GM19438 (cell line): ENCODE data around the gene ANGPTL2.
"Not testable (repeated sequence)": the region's sequence is repeated elsewhere in the genome, so short reads cannot be mapped to it uniquely, and the experiment has no call there.

Experiments
- ATAC-seq: cut with Tn5 transposase; IDR thresholded peaks from one replicate; pipeline ENCODE4 v1.9.1; 2021; ENCODE audit warnings: low read depth; ENCODE audit not compliant: unreplicated experiment

Gene ANGPTL2, protein sequence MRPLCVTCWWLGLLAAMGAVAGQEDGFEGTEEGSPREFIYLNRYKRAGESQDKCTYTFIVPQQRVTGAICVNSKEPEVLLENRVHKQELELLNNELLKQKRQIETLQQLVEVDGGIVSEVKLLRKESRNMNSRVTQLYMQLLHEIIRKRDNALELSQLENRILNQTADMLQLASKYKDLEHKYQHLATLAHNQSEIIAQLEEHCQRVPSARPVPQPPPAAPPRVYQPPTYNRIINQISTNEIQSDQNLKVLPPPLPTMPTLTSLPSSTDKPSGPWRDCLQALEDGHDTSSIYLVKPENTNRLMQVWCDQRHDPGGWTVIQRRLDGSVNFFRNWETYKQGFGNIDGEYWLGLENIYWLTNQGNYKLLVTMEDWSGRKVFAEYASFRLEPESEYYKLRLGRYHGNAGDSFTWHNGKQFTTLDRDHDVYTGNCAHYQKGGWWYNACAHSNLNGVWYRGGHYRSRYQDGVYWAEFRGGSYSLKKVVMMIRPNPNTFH

DNA sequence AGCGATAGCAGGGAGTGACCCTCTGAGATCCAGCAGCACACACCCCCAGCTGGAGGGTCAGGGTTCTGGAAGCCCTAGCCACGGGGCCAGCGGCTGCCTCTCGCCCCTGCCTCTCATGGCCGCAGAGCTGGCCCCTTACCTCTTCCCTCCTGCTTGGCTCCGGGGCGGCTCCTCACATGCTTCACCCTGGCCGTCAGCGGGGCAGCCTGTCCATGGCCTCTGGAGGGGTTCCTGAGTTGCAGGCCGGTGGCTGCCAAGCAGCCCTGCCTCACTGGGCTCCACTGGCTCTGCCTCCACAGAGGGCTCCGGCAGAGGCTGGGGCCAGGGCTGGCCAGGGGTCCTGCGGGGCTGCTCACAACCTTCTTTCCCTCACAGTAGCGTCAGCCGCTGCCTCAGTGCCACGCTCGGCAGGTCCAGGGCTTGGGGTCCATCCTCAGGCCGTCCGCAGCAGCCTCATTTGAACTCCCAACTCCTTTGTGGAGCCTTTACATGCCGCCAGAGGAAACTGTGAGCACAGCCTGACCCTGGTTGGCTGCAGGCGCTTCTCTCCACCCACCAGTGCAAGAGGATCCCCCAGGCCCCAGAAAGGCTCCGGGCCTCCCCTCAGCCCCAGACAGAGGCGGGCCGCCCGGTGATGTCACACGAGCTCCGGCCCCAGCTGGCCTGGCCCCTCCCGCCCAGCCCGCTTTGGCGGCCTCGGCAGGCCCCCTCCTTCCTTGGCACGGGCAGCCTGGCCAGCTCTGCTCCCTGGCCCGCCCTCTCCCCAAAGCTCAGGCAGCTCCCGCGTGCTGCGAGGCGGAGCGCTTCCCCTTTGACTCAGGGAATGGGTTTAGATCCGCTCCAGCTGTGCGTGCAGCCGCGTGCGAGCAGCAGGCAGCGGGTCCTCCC lies at the start of gene ANGPTL2:
TSS of gene ANGPTL2 (minus strand) at position 460 of the 888 bp plus-strand sequence. CDS start 13,904 bp downstream, outside the sequence.
- no peak for ATAC-seq

DNA sequence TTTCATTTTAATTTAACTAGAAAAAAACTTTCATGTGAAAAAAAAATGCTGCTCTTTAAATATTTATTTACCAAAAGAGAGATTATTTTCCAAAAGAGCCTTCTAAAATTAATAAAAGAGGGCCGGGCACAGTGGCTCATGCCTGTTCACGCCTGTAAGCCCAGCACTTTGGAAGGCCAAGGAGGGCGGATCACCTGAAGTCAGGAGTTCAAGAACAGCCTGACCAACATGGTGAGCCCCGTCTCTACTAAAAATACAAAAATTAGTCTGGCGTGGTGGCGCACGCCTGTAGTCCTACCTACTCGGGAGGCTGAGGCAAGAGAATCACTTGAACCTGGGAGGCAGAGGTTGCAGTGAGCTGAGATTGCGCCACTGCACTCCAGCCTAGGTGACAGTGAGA lies 48.9 kb upstream of the ANGPTL2 start:
- ATAC-seq = not testable (repeated sequence)

DNA sequence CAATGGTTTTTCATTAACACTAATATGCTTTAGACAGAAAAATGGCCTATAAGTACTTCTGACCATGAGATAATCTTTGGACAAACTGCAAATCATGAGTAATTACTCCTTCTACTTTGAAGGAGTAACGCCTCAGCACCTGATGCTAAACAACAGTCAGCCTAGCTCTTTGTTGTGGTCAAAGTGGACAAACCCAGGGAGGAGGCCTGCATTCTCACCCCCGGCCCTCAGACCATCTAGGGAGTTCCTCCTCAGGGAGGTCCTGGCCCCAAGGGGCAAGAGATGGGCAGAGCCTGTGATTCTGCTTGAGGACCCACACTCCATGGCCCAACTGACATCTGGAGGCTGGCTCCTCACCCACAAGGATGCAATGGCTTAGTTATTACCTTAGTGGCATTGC lies 48.2 kb upstream of the ANGPTL2 start:
- no peak for ATAC-seq

DNA sequence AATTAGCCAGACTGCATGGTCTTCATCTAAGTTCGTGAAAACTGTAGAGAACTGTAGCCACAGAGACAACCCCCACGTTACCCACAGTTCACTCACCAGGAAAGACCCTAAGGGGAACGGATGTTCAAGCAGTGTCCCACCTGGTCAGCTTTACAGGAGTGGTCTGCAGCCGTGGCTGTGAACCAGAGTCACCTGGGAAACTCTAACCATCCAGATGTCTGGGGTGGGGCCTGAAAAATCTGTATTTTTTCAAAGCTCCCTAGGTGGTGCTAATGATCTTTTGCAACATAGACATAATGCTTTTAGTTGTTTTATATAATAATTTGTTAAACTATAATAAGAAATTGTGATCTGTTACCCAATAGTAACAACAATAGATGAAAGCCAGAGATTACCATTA lies 47.7 kb upstream of the ANGPTL2 start:
- ATAC-seq = no peak

- ATAC-seq = no peak
Observed at GRCh38 chr9:127169575-127169883, 47.1 kb upstream of the ANGPTL2 start.

DNA sequence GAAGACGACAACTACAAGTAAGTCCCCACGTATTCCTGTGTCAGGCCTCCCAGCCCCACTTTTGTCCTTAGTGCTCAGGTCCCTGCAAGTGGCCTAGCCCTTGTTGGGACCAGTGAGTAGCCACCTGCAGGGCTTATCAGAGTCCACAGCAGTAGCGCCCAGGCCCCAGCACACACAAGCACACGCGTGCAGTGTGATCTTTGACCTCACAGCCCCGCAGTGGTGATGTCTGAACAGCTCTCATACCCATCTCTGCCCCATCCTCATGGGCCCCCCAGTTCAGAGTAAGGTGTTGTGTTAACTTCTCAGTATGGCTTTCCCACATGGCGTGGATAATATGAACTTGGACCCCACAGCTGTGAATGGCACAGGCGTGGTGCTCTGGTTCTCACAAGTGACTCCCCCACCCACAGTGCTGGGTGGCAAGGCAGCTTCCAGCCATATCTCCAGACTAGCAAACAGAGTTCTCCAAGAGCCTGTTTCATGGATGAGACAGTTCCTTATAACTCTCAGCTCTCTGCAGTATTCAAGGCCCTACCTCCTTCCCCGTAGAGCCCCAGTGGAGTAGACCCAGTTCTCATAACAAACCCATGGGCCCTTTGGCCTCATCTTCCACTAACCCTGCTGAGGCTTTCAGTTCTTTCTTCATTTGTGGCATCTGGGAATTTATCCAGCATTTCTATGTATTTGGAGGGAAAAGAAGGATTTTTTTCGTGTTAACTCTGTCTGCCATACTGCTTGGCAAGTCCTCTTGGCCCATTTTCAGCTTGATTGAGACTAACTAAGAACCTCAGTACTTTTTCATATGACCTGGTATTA lies 46.5 kb upstream of the ANGPTL2 start:
- no peak for ATAC-seq

- no peak for ATAC-seq
Observed at GRCh38 chr9:127167560-127168326, 45.3 kb upstream of the ANGPTL2 start.

- ATAC-seq = peak; percentile 64
Observed at GRCh38 chr9:127166651-127167524, 44.5 kb upstream of the ANGPTL2 start.

- ATAC-seq = no peak
Observed at GRCh38 chr9:127166111-127166510, 43.7 kb upstream of the ANGPTL2 start.

DNA sequence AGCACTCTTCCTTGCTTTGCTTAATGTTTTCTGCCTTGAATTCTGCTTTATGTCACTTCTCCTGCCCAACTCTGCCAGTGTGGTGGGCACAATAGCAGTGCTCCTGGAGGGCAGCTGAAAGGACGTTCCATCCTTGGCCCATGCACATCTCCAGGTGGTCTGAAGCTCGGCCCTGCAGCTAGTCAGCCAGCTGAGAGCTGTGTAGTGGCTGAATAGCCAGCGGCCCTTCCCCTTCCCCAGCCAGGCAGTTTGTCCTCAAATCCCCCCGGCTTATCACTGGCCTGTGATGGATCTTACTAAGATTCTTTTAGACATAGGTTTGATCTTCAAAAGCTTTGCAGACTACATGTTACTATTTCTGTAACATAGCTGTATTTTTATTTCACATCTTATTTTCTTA lies 42.7 kb upstream of the ANGPTL2 start:
- ATAC-seq = no peak

- ATAC-seq = no peak
Observed at GRCh38 chr9:127163409-127163808, 41.0 kb upstream of the ANGPTL2 start.

- ATAC-seq = no peak
Observed at GRCh38 chr9:127162864-127163365, 40.5 kb upstream of the ANGPTL2 start.

- ATAC-seq = no peak
Observed at GRCh38 chr9:127162046-127162863, 39.8 kb upstream of the ANGPTL2 start.

GRCh38 chr9:127161081-127161624 lies 38.7 kb upstream of the ANGPTL2 start:
- ATAC-seq = no peak

DNA sequence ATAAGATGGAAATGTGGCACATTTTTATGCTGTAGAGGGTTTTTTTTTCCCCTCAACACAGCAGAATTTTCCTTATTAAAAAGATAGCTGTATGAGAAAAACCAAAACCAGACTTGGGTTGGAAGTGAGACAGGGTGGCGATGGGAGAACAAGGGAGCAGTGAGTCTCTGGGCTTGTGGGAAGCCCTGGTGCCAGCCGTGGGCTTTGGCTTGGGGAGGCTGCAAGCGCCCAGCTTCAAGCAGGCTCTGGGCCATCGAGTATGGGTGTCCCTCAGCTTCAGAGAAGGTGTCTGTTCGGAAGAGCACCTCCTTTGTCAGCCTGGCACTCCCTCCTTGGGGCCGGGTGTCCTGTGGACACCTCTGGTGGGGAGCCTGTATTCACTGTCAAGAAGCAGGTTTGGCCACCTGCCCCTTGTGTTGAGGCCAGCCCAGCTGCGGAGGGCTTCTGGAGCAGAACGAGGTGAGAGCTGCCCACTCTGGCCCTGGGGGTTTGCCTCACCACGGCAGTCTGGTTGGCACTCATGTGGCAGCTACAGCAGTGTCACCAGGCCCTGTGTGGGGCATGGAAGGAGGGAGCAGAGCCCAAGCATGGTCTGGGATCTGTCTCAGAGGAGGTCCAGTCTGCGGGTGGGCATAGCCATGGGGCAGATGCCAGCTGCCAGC lies 37.6 kb upstream of the ANGPTL2 start:
- no peak for ATAC-seq

DNA sequence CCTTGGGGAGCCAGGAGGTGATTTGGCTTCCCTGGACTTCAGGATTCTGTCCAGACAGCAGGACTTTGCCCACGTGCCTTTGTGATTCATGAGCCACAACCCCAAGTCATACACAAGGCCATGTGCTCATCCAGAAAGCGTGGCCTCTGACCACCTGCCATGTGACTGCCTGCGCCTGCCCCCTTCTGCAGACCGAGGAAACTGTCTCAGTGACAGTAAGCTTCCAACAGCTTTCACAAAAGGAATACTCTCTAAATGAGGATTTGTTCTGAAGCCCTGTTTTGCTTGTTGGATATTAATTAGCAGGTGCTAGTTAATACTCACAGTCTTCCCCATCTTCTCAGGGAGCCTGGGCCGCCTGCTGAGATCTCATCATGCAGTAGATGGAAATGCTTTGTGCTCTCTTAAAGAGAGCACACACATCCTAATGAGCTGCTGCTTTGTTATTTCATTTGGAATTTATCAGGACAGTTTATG lies 36.9 kb upstream of the ANGPTL2 start:
- no peak for ATAC-seq

- no peak for ATAC-seq
Observed at GRCh38 chr9:127158786-127159324, 36.4 kb upstream of the ANGPTL2 start.
